ENCODE data around the gene C22orf42. TPM values are rescaled to one million over a fixed set of nuclear protein-coding genes. Genes with fewer than 3 reads are reported as not detected.
"Not testable (repeated sequence)": the region's sequence is repeated elsewhere in the genome, so short reads cannot be mapped to it uniquely, and the experiment has no call there.

The C22orf42 gene, protein sequence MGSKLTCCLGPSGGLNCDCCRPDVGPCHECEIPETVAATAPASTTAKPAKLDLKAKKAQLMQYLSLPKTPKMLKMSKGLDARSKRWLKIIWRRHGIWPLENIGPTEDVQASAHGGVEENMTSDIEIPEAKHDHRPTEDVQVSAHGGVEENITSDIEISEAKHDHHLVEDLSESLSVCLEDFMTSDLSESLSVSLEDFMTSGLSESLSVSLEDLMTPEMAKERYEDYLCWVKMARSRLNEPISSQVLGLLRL
- polyA plus RNA-seq (ENCODE audit: insufficient read length), result not detected

DNA sequence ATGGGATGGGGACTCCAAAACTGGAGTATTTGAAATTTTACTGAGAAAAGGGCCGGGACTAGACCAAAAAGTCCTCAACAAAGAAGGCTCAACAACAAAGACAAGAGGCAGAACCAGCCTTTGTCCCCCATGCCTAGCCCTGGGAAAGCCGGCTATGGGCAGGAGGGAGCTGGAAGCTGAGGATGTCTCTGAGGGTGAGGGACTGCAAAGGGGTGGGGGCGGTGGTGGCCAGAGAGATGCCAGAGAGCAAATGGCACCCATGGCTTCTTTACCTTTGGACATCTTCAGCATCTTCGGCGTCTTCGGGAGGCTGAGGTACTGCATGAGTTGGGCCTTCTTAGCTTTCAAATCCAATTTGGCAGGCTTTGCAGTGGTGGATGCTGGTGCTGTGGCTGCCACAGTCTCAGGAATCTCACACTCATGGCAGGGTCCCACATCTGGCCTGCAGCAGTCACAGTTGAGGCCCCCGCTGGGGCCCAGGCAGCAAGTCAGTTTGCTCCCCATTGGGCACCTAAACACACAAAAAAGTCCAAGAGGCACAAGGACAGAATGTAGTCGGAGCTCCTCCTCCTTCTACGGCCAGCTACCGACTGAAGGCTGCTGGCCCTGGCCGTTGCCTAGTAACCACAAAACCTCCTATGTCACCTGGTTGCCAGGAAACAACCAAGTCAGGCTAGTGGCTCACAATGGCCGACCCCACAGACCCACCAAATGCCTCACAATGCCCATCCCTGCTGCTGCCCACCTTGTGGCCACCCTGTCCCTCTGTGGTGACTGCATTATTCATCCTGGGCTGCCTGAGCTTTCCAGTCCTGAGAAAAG lies at the start of gene C22orf42:
Gene C22orf42, minus strand, starts transcription at position 592 of the 822 bp plus-strand sequence. Its CDS starts 88 bp downstream, at position 504.
- no peak for DNase-seq (ENCODE audit: low read depth)

DNA sequence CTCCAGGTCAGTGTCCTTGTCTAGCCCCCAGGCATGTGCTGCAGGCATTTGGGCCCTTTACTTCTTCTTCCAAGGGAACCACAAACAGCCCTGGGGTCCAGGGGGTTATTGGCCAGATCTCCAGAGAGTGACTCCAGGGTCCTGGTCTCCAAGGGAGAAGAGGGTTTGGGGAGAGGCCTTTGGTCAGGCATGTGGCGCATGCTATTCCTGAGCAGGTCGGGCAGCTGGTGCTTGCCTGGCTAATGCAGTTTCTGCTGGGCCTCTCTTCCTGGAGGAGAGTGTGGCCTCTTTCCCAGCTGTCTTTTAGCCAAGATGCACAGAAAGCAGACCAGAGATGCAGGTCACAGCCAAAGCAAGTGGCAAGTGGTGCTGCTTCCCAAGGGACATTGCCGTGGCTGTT lies 49.6 kb upstream of the C22orf42 start:
- DNase-seq (ENCODE audit: low read depth), result no peak

DNA sequence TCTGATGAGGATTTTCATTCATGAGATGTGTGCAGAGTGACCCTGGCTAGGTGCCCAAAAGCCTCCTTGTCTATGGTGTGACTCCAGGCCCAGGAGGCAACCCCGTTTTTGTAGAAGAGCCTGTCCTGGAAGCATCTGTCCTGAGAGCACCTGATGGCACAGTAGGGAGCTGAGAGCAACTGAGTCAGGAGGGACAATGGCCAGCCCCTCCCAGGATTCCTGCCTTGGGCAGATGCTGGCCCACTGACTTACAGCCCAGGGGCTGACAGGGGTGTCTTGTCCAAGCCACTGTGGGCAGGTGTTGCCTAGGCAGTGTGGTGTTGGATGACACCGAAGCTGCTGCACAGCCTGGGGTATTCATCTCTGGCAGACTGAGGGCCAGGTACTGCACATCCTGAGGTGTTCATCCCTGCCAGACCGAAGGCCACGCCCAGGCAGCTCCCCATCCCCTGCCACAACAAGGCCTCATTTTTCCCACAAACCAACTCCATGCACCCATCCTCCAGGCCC lies 48.9 kb upstream of the C22orf42 start:
- no peak for DNase-seq (ENCODE audit: low read depth)

DNA sequence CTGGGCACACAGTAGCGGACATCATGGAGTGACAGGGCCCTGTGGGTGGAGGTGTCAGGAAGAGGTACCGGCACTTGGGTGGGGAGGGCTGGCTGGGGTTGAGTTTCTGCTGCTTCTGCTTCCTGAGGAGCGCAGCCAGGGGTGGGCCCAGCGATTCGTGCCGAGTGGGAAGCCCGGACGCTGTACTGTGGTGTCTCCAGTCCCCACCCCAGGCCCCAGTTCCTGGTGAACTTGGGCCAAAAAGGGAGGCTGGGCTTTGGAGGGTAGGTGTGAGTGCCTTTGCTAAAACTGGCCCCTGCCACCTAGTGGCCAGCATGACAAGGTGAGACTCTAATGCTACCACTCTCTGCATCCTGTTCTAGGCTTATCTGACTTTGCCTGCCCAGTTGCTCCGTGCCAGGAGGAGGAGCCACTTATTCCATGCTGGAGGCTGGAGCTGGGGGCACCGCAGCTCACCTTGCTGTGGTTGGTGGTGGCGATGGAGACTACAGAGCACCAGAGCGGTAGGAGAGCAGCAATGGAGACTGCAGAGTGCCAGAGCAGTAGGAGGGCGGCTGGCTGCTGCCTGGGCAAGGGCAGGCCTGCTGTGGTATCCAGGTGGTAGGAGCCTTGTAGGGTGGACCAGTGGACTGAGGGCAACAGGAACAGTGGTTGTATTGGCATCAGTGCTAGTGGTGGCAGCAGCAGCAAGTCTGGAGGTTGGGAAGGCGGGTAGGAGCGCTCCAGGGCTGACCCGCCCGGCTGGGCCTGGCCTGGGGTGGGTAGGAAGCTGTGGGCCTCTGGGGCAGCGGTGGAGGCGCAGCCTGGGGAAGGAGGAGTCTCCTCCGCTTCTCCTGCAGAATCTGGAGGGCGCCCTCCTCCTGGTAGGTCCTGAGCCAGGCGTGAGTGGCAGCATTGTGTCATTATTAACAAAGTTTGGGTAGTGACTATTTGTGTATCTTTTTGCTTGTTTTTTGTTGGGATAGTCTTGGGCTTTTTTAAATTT lies 48.0 kb upstream of the C22orf42 start:
- no peak for DNase-seq (ENCODE audit: low read depth)

DNA sequence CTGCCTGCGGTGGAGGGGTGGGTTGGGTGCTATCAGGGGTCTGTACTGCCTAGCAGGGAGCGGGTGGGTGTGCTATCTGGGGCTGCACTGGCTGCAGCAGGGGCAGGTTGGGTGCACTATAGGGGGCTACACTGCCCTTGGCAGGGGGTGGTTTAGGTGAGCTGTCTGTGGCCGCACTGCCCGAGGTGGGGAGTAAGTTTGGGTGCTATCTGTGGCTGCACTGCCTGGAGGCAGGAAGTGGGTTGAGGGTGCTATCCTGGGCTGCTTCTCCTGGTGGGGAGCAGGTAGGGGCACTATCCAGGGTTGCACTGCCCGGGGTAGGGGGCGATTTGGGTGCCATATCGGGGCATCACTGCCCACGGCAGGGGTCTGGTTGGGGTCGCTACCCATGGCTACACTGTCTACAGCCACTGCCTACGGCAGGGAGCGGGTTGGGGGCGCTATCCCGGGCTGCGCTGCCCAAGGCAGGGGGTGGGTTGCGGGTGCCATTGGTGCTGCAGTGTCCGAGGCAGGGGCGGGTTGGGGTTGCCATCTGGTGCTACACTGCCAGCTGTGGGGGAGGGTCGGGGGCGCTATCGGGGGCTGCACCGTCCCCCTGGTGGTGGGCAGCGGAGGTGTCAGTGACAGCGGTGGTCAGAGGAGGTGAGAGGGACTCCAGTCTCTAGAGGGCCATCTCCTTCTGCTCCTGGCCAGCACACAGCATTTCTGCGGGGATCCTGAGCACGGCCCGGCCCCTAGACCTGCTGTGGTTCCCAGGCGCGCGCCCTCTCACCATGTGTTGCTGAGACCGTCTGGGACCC lies 47.1 kb upstream of the C22orf42 start:
- DNase-seq (ENCODE audit: low read depth), result no peak

DNA sequence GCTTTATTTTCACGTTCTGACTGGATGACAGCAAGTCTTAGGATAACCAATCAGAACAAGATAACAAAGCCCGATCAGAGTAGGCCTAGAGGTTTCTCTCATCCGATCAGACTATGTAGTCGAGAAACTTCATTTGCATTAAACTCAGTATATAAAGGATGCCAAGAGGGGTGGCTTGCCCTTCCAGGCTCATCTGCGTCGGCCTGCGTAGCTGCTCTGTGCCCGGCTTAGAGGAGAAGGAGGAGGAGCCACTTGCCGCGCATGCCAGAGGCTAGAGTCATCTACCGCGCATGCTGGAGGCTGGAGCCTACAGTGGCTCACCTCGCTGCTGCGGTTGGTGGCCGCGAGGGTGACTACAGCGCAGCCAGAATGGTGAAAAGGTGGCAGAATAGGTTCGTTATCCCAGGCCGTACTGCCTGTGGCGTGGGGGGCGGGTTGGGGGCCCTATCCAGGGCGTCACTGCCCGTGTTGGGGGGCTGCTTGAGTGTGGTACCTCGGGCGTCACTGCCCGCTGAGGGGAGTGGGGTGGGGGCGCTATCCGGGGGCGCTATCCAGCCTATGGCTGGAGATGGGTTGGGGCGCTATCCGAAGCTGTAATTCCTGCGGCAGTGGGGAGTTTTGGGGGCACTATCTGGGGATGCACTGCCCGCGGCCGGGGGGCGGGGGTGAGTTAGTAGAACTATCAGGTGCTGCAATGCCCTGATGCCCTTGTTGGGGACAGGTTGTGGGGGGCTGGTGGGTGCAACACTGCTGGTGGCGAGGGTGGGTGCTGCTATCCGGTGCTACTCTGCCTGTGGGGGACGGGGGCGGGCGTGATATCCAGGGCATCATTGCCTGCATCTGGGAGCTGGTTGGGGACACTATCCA lies 46.0 kb upstream of the C22orf42 start, which contains the start of gene RFPL2:
Gene RFPL2, minus strand, starts transcription at position 218 of the 867 bp plus-strand sequence. CDS start 2,622 bp downstream, outside the sequence.
- DNase-seq (ENCODE audit: low read depth), result no peak

DNA sequence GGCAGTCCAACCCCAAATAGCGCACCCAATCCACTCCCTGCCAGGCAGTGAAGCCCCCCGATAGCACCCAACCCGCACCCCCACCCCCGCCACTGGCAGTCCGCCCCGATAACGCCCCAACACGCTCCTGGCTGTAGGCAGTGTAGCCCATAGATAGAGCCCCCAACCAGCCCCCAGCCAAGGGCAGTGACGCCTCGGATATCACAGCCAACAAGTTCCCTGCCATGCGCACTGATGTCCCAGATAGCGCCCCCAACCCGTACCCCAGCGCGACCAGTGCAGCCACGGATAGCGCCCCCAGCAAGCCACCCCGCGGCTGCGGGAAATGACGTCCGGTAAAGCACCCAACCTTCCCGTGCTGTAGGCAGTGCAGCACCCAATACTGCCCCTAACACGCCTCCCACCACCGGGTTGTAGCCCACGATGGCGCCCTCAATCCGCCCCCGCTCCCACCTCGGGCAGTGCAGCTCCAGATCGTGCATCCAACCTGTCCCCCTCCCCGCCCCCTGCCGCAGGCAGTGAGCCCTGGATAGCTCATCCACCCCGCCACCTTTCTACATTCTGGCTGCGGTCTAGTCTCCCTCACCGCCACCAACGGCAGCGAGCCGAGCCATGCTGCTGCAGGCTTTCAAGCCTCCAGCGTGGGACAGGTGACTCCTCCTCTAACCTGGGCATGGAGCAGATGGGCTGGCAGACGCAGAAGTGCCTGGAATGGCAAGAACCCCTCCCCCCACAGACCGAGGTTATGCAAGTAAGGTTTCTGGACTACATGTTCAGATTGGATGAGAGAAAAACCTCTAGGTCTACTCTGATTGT lies 45.1 kb upstream of the C22orf42 start:
- no peak for DNase-seq (ENCODE audit: low read depth)

DNA sequence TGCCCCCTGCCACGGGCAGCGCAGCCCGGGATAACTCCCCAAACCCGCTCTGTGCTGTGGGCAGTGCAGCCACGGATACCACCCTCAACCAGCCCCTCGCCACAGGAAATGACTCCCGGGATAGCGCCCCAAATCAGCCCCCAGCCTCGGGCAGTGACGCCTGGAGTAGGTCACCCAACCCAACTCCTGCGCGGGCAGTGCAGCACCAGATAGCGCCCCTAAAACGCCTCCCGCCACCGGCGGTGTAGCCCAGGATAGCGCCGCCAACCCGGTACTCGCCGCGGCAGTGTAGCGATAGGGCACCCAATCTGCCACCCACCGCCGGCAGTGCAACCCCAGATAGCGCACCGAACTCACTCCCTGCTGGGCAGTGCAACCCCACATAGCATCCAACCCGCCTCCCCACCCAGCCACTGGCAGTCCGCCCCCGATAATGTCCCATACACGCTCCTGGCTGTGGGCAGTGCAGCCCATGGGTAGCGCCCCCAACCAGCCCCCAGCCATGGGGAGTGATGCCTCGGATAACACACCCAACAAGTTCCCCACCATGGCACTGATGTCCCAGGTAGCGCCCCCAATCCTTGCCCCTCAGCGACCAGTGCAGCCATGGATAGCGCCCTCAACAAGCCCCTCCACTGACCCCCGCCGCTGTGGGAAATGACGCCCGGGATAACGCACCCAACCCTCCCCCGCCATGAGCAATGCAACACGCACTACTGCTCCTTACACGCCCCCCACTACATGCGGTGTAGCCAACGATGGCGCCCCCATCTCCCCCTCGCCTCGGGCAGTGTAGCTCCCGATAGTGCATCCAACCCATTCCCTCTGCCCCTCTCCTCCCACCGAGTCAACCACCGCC lies 44.3 kb upstream of the C22orf42 start:
- no peak for DNase-seq (ENCODE audit: low read depth)

DNA sequence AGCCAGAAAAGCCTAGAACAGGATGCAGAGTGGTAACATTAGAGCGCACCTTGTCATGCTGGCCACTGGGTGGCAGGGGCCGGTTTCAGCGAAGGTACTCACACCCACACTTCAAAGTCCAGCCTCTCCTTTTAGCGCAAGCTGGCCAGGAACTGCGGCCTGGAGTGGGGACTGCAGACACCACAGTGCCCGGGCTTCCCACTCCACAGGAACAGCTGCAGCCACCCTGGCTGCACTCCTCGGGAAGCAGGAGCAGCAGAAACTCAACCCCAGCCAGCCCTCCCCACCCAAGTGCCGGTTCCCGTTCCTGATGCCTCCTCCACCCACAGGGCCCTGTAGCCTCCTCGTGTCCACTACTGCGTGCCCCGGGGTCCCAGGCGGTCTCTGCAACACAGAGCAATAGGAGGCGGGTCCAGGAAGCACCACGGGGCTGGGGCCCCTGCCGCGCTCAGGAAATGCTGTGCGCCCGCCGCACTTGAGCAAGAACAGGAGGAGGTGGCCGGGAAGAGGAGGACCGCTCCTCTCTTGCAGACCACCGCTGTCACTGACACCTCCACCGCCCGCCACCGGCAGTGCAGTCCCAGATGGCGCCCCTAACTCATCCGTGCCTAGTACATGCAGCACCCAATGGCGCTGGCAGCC lies 43.6 kb upstream of the C22orf42 start:
- no peak for DNase-seq (ENCODE audit: low read depth)

DNA sequence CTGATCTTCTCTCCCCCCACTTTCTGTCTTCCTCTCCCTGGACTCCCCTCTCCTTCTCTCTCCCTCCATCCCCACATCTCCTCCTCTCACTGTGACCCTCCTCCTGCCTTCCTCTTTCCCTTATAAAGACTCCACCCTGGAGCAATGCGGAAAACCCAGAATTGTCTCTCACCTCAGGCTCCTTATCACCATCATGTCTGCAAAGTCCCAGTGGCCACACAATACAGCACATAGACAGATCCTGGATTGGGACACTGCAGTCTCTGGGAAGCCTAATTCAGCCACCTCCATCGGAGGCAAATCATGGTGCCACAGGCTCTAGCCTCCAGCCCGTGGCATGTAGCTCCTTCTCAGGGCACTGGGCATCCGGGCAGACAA lies 43.0 kb upstream of the C22orf42 start:
- no peak for DNase-seq (ENCODE audit: low read depth)

DNA sequence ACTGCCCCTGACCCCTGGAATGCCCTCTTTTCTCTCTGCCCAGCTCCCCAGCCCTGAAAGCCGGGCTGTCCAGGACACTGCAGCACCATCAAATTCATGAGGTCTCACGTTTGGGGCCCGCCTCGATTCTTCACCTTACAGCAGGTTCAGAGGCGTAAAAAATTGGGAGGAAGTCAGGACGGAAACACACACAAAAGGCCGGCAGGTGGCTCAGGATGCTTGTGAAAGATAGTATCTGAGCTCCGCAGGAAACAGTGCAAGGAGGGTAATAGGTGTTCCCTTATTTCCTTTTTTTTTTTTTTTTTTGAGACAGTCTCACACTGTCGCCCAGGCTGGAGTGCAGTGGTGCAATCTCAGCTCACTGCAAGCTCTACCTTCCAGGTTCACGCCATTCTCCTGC lies 41.6 kb upstream of the C22orf42 start:
- no peak for DNase-seq (ENCODE audit: low read depth)

DNA sequence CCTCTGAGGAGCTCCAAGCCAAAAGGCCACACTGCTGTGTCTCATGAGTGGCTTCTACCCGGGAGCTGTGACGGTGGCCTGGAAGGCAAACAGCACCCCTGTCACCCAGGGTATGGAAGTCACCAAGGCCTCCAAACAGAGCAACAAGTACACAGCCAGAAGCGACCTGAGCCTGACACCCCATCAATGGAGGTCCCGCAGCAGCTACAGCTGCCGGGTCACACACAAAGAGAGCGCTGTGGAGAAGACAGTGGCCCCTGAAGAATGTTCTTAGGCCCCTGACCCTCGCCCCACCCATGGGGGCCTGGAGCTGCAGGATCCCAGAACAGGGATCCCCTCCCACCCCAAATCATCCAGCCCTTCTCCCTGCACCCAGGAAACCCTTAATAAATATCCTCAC lies 40.9 kb upstream of the C22orf42 start:
- DNase-seq (ENCODE audit: low read depth), result no peak

DNA sequence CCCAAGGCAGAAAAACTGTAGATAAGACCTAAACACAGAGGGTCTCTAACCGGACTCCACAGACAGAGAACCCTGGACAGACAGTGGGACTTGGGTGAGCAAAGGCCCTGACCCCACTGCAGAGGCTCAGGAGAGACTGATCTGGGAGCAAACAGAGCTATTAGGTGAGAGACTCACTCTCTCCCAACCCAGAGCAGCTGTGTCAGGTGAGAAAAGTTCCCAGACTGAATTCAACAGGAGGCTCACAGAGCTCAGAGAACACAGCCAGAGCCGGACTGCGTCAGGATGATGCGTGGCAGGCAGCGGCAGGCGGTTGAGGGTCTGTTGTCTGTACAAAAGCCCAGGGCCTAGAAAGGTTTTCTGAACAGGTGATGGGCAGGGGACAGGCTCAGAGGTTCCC lies 40.2 kb upstream of the C22orf42 start:
- DNase-seq (ENCODE audit: low read depth), result no peak

DNA sequence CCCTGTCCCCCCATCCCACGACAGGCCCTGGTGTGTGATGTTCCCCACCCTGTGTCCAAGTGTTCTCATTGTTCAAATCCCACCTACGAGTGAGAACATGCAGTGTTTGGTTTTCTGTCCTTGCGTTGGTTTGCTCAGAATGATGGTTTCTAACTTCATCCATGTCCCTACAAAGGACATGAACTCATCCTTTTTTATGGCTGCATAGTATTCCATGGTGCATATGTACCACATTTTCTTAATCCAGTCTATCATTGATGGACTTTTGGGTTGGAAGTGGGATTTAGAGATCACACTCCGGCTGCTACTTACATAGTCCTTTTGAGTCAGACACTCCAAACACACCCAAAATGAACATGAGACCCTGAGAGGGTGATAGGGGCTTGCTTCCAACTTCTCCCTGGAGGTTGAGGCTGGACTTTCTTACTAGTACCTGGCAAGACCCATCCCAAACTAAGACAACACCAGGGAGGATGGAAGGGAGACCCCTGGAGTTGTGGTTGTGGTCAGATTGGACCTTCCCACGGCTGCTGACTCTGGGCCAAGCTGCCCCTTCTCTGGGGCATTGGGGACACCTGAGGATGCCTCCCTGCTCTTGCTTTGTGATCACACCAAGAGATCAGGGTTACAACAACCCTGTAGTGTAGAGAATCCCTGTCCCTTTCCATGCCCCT lies 38.6 kb upstream of the C22orf42 start:
- not testable (repeated sequence) for DNase-seq (ENCODE audit: low read depth)

DNA sequence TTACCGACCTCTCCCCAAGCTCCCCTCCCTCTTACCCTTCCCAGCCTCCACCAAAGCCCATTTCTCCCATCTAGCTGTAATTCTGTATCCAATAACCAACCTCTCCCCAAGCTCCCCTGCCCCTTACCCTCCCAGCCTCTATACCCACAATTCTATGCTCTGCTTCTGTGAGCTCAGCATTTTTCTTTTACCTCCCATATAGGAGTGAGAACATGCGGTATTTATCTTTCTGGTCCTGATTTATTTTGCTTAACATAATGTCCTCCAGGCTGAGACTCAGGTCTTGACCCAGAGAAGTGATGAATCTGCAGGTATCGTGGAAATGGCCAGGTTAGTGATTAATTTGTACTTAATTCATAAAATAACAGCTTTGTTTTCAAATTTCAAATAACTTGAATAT lies 36.8 kb upstream of the C22orf42 start:
- DNase-seq (ENCODE audit: low read depth), result not testable (repeated sequence)

DNA sequence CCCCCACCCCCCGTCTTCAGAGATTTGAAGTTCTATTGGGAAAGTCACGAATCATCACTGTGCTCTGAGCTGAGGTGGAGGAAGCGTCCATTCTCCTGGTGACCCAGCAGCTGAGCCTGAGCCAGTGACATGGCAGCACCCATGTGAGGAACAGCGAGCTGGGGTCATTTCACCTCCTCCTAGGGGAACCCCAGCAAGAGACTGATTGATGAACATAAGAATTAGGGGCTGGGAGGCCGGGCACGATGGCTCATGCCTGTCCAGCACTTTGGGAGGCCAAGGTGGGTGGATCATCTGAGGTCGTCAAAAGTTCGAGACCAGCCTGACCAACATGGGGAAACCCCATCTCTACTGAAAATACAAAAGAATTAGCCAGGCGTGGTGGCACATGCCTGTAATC lies 34.2 kb upstream of the C22orf42 start:
- not testable (repeated sequence) for DNase-seq (ENCODE audit: low read depth)

DNA sequence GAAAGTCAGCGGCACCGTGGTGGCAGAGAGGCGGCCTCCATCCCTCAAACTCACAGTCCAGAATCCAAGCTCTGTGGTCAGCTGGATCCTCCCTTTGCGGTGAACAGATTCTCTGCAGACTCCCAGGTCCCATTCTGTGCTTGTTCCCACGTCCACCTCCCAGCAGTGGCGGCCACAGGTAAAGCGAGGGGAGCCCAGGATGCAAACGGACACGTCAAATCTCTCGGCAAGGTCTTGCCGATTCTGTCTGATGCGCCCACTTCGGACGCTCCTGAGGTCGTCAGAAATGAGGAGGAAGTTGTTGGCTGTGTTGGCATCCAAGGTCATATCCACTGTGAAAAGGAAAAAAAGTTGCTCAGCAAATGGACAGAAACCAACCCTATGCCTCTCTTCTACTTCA lies 31.9 kb upstream of the C22orf42 start:
- DNase-seq (ENCODE audit: low read depth), result not testable (repeated sequence)

All from forelimb muscle (tissue), 1 donor.